ENCODE results near the gene ZNF701. TPM values are rescaled to one million over a fixed set of nuclear protein-coding genes. Genes with fewer than 3 reads are reported as not detected.
"Not testable (repeated sequence)": the region's sequence is repeated elsewhere in the genome, so short reads cannot be mapped to it uniquely, and the experiment has no call there.

Gene ZNF701
- total RNA-seq, 1 donor from 2014 or later: 25.2 TPM

GRCh38 chr19:52590728-52591127 lies 20.6 kb downstream of the ZNF701 start:
- no peaks in the 10 kb centered on the region for H3K4me1 Mint-ChIP-seq (ENCODE audit: unreplicated experiment)
- H3K27ac Mint-ChIP-seq: peak overlapping the region; percentile 16
- no peaks in the 10 kb centered on the region for H3K9me3 Mint-ChIP-seq
- no peak overlapping the region for H3K4me3 Mint-ChIP-seq
- TF ChIP-seq CTCF (conservative IDR thresholded peaks at IDR 0.05): peak; percentile 34
- H3K27me3 Mint-ChIP-seq: no peaks in the 10 kb centered on the region
- no peak for DNase-seq (ENCODE audit: extremely low spot score, unreplicated experiment)
- H3K36me3 Mint-ChIP-seq: peaks cover 20% of the 10 kb centered on the region

- Mint-ChIP-seq H3K36me3 (peaks cover 34% of the 10 kb centered on the region), H3K4me1 (ENCODE audit: unreplicated experiment) (no peaks in the 10 kb centered on the region), H3K27ac (no peak overlapping the region), H3K4me3 (no peak overlapping the region), H3K9me3 (peaks cover 11% of the 10 kb centered on the region), H3K27me3 (no peaks in the 10 kb centered on the region)
- TF ChIP-seq CTCF (conservative IDR thresholded peaks at IDR 0.05): no peak
- no peak for DNase-seq (ENCODE audit: extremely low spot score, unreplicated experiment)
Measured at GRCh38 chr19:52592301-52592700, 22.2 kb downstream of the ZNF701 start.

- Mint-ChIP-seq H3K36me3 (peaks cover 31% of the 10 kb centered on the region), H3K9me3 (peaks cover 11% of the 10 kb centered on the region)
- not testable (repeated sequence) for H3K4me3 Mint-ChIP-seq; DNase-seq (ENCODE audit: extremely low spot score, unreplicated experiment); H3K27me3 Mint-ChIP-seq; H3K27ac Mint-ChIP-seq; H3K4me1 Mint-ChIP-seq (ENCODE audit: unreplicated experiment)
Measured at GRCh38 chr19:52593441-52593840, 23.4 kb downstream of the ZNF701 start.

DNA sequence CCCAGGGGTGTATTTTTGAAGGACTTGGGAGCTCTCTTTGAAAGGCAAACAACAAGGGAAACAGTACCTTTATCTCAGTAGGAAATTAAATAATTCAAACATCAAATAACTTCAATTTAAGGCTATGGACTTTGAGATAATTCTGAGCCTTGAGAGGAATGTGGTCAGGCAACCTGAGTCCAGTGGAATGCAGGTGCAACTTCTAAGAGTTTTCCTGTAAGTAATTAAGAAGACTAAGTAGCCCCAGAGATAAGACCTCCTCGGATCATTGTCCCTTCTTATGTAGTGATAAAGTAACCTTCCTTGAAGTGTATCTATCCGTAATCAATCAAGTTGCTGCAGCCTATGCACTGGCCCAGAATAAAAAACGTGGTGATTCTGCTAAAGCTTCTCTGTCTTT lies 29.2 kb downstream of the ZNF701 start:
- Mint-ChIP-seq H3K4me1 (ENCODE audit: unreplicated experiment) (peaks cover 24% of the 10 kb centered on the region), H3K36me3 (peaks cover 37% of the 10 kb centered on the region), H3K27me3 (no peaks in the 10 kb centered on the region), H3K27ac (peak overlapping the region; percentile 77), H3K9me3 (peaks cover 11% of the 10 kb centered on the region), H3K4me3 (peak overlapping the region; percentile 55)
- no peak for DNase-seq (ENCODE audit: extremely low spot score, unreplicated experiment)
- TF ChIP-seq CTCF (conservative IDR thresholded peaks at IDR 0.05): no peak

DNA sequence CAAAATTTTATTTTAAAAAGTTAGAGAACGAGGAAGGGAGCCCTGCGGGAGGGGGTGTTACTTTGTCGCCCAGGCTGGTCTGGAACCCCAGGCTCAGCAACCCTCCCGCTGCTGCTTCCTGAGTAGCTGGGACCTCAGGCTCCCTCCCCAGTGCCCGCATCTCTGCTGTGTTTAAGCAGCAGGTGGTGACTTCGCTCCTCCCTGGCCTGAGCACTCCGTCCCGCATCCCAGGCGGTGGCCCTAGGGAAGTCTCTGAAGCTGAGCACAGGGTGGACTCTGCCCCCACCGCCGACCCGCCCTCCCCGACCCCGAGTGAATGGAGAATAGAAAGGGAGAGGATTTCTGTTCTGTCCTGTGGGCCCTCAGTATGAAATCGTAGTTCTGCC lies 30.5 kb downstream of the ZNF701 start:
- peak overlapping the region; percentile 82 for H3K27ac Mint-ChIP-seq
- peaks cover 24% of the 10 kb centered on the region for H3K4me1 Mint-ChIP-seq (ENCODE audit: unreplicated experiment)
- no peaks in the 10 kb centered on the region for H3K27me3 Mint-ChIP-seq
- peaks cover 42% of the 10 kb centered on the region for H3K36me3 Mint-ChIP-seq
- peaks cover 11% of the 10 kb centered on the region for H3K9me3 Mint-ChIP-seq
- H3K4me3 Mint-ChIP-seq: peak overlapping the region; percentile 96
- DNase-seq (ENCODE audit: extremely low spot score, unreplicated experiment): no peak
- TF ChIP-seq CTCF (conservative IDR thresholded peaks at IDR 0.05): no peak

- H3K9me3 Mint-ChIP-seq: peaks cover 7% of the 10 kb centered on the region
- DNase-seq (ENCODE audit: extremely low spot score, unreplicated experiment): peak; percentile 96
- peak; percentile 65 for TF ChIP-seq CTCF (conservative IDR thresholded peaks at IDR 0.05)
Measured at GRCh38 chr19:52601025-52601973, 31.2 kb downstream of the ZNF701 start.

More at GRCh38 chr19:52601025-52601973, 31.2 kb downstream of the ZNF701 start:
- Mint-ChIP-seq H3K27ac (peak overlapping the region; percentile 82), H3K36me3 (peaks cover 39% of the 10 kb centered on the region), H3K27me3 (no peaks in the 10 kb centered on the region), H3K4me1 (ENCODE audit: unreplicated experiment) (peaks cover 25% of the 10 kb centered on the region), H3K4me3 (peak overlapping the region; percentile 96)

Data from type B pancreatic cell (in vitro differentiated cells).